ENCODE results near the gene COX6A2. TPM values are rescaled to one million over a fixed set of nuclear protein-coding genes. Genes with fewer than 3 reads are reported as not detected.

Gene COX6A2
- polyA plus RNA-seq, 1 donor (not counting 4 experiments of a cell fraction or from before 2014, with no cell fraction given) = not detected

- Histone ChIP-seq H4K20me1 (ENCODE audit: control insufficient read depth, extremely low read depth, insufficient read depth, low read length) (no peaks in the 10 kb centered on the region), H3K9ac (ENCODE audit: control insufficient read depth, extremely low read depth, insufficient read depth, low read length) (no peak overlapping the region), H2AFZ (ENCODE audit: control insufficient read depth, low read length) (no peak overlapping the region), H3K27me3 (ENCODE audit: control insufficient read depth, extremely low read depth, insufficient read depth, low read length) (no peaks in the 10 kb centered on the region), H3K4me3 (ENCODE audit: control insufficient read depth in 2 of 3, extremely low read depth in 1 of 3, insufficient read depth in 2 of 3, low read depth in 1 of 3, low read length in 3 of 3) (no peak overlapping the region), H3K36me3 (ENCODE audit: control insufficient read depth in 2 of 2, extremely low read depth in 1 of 2, insufficient read depth in 2 of 2, low read length in 2 of 2) (no peaks in the 10 kb centered on the region), H3K27ac (ENCODE audit: control insufficient read depth, insufficient read depth, low read length) (no peak overlapping the region), H3K9me1 (ENCODE audit: control insufficient read depth, extremely low read depth, insufficient read depth, low read length) (no peaks in the 10 kb centered on the region), H3K79me2 (ENCODE audit: control insufficient read depth, insufficient read depth, low read length) (no peaks in the 10 kb centered on the region), H3K4me1 (ENCODE audit: control insufficient read depth, extremely low read depth, insufficient read depth, low read length) (peaks cover 8% of the 10 kb centered on the region), H3K9me3 (ENCODE audit: control insufficient read depth, low read depth, low read length) (no peaks in the 10 kb centered on the region), H3K4me2 (ENCODE audit: control insufficient read depth, extremely low read depth, insufficient read depth, low read depth, low read length) (no peak overlapping the region)
- dilution Hi-C loops (cut with MboI; ENCODE audit: extremely low pct_ligation_motif_present, low sequenced_read_pairs) = no loop called here
- TF ChIP-seq CTCF (optimal IDR thresholded peaks at IDR 0.05 in 1 of 3, IDR thresholded peaks at IDR 0.05 in 1 of 3, conservative IDR thresholded peaks at IDR 0.05 in 1 of 3; ENCODE audit: extremely low read depth in 1 of 3, insufficient read depth in 2 of 3, low read length in 3 of 3) (no peak), EZH2 (IDR thresholded peaks at IDR 0.05; ENCODE audit: low read length) (no peak)
- DNase-seq (ENCODE audit: low read depth, low spot score) = no peak
- FAIRE-seq = no peak
Observed at GRCh38 chr16:31385680-31386079, 42.5 kb downstream of the COX6A2 start.

GRCh38 chr16:31382485-31383161, 45.5 kb downstream of the COX6A2 start:
- H3K27me3 ChIP-seq (ENCODE audit: control insufficient read depth, extremely low read depth, insufficient read depth, low read length) = no peaks in the 10 kb centered on the region
- no peak overlapping the region for H3K9ac ChIP-seq (ENCODE audit: control insufficient read depth, extremely low read depth, insufficient read depth, low read length)
- H3K27ac ChIP-seq (ENCODE audit: control insufficient read depth, insufficient read depth, low read length) = no peak overlapping the region
- no peak overlapping the region for H2AFZ ChIP-seq (ENCODE audit: control insufficient read depth, low read length)
- dilution Hi-C loops (cut with MboI; ENCODE audit: extremely low pct_ligation_motif_present, low sequenced_read_pairs) = no loop called here
- H3K4me3 ChIP-seq (ENCODE audit: control insufficient read depth in 2 of 3, extremely low read depth in 1 of 3, insufficient read depth in 2 of 3, low read depth in 1 of 3, low read length in 3 of 3) = no peak overlapping the region
- no peak for DNase-seq (ENCODE audit: low read depth, low spot score)
- H3K9me1 ChIP-seq (ENCODE audit: control insufficient read depth, extremely low read depth, insufficient read depth, low read length) = no peaks in the 10 kb centered on the region
- no peaks in the 10 kb centered on the region for H4K20me1 ChIP-seq (ENCODE audit: control insufficient read depth, extremely low read depth, insufficient read depth, low read length)
- FAIRE-seq = no peak
- H3K36me3 ChIP-seq (ENCODE audit: control insufficient read depth in 2 of 2, extremely low read depth in 1 of 2, insufficient read depth in 2 of 2, low read length in 2 of 2) = no peaks in the 10 kb centered on the region
- no peaks in the 10 kb centered on the region for H3K79me2 ChIP-seq (ENCODE audit: control insufficient read depth, insufficient read depth, low read length)
- H3K4me2 ChIP-seq (ENCODE audit: control insufficient read depth, extremely low read depth, insufficient read depth, low read depth, low read length) = no peak overlapping the region
- peaks cover 8% of the 10 kb centered on the region for H3K4me1 ChIP-seq (ENCODE audit: control insufficient read depth, extremely low read depth, insufficient read depth, low read length)
- peak; percentile 60 to 94 (median 92) for TF ChIP-seq CTCF (optimal IDR thresholded peaks at IDR 0.05 in 1 of 3, IDR thresholded peaks at IDR 0.05 in 1 of 3, conservative IDR thresholded peaks at IDR 0.05 in 1 of 3; ENCODE audit: extremely low read depth in 1 of 3, insufficient read depth in 2 of 3, low read length in 3 of 3)
- no peak for TF ChIP-seq EZH2 (IDR thresholded peaks at IDR 0.05; ENCODE audit: low read length)
- H3K9me3 ChIP-seq (ENCODE audit: control insufficient read depth, low read depth, low read length) = no peaks in the 10 kb centered on the region

Data from keratinocyte (primary cell).